K562 (cell line): ENCODE measurements around the gene DHX32. TPM values are rescaled to one million over a fixed set of nuclear protein-coding genes. Genes with fewer than 3 reads are reported as not detected.

Experiments
- ATF1 ChIP-seq, 2 experiments: fragments of 450-650 bp in 1 of 2; IDR thresholded peaks; 2 replicates each; pipeline ENCODE4 v1.6.1; 2016; ENCODE audit warnings: missing compliant biosample characterization in 1 of 2, missing genetic modification characterization in 1 of 2
- CBFA2T2 ChIP-seq: fragments of 450-650 bp; conservative IDR thresholded peaks from 2 replicates; pipeline ENCODE4 v1.6.1; 2017; ENCODE audit warnings: mild to moderate bottlenecking
- CEBPG ChIP-seq, 3 experiments: fragments of 200-800 bp in 1 of 3; sonication (Bioruptor generic) in 1 of 3; sonication (generic) in 1 of 3; formaldehyde crosslinking in 1 of 3; IDR thresholded peaks in 2 of 3; conservative IDR thresholded peaks in 1 of 3; 2 replicates each; pipeline versions ENCODE4 v1.6.1 to v1.8.0; 2016 to 2022; ENCODE audit warnings: missing compliant biosample characterization in 2 of 3, missing genetic modification characterization in 2 of 3, mild to moderate bottlenecking in 1 of 3, missing genetic modification reagents in 1 of 3
- MTA1 ChIP-seq: fragments of 450-650 bp; IDR thresholded peaks from 2 replicates; pipeline ENCODE4 v1.6.1; 2017; ENCODE audit warnings: borderline replicate concordance
- SAFB ChIP-seq: fragments of 200-400 bp; formaldehyde crosslinking; IDR thresholded peaks from 2 replicates; pipeline ENCODE4 v1.6.1; 2017; ENCODE audit warnings: low read depth, low read length, borderline replicate concordance
- TCF3 ChIP-seq: sonication (generic); formaldehyde crosslinking; IDR thresholded peaks from 2 replicates; pipeline ENCODE4 v1.4.0; 2020; ENCODE audit warnings: mild to moderate bottlenecking, missing genetic modification reagents
- TSC22D4 ChIP-seq: fragments of 450-650 bp; IDR thresholded peaks from 2 replicates; pipeline ENCODE4 v1.6.1; 2016; ENCODE audit warnings: missing genetic modification characterization, missing biosample characterization, control low read depth
- ZNF316 ChIP-seq: fragments of 450-650 bp; IDR thresholded peaks from 2 replicates; pipeline ENCODE4 v1.6.1; 2016
- polyA plus RNA-seq, 8 experiments: library from polyadenylated mRNA; depleted of rRNA in 4 of 8; stranded (reverse) in 5 of 8; unstranded in 3 of 8; fragments of >200 nt; fragmentation: Nextera tagmentation in 2 of 8; fragmentation: Illumina TruSeq in 1 of 8; extraction: Ambion mirVana in 2 of 8; extraction: Trizol in 1 of 8; gene quantifications; 2 replicates each; pipeline versions ENCODE4 v1.2.1 to v1.2.3, GENCODE V29; 2011 to 2014; ENCODE audit warnings: inconsistent platforms in 1 of 8, missing spikeins in 1 of 8
- total RNA-seq, 7 experiments: library from RNA; depleted of rRNA in 6 of 7; stranded (reverse); fragments of >200 nt in 6 of 7; fragmentation: Illumina TruSeq in 2 of 7; extraction: Trizol in 2 of 7; gene quantifications; 2 replicates each; pipeline versions ENCODE4 v1.2.1 to v1.2.3, GENCODE V29; 2011 to 2021; ENCODE audit warnings: low replicate concordance in 1 of 7
- TF ChIP-seq, protein P1 (sequence below), 2 experiments: fragments of 450-650 bp; IDR thresholded peaks; 2 replicates each; pipeline ENCODE4 v1.6.1; 2016; ENCODE audit warnings: mild to moderate bottlenecking in 2 of 2, borderline replicate concordance in 1 of 2, low read depth in 1 of 2, moderate library complexity in 1 of 2
- TF ChIP-seq, protein P2 (sequence below): fragments of 450-650 bp; IDR thresholded peaks from 2 replicates; pipeline ENCODE4 v1.6.1; 2018; ENCODE audit not compliant: partially characterized antibody
- TF ChIP-seq, protein P3 (sequence below): fragments of 450-650 bp; IDR thresholded peaks from one replicate; pipeline ENCODE4 v1.6.1; 2018; ENCODE audit warnings: mild to moderate bottlenecking, moderate library complexity; ENCODE audit not compliant: partially characterized antibody

The DHX32 gene
- total and polyA plus RNA-seq, 9 of the 15 experiments (the other 6 are each of a cell fraction or from before 2014, with no cell fraction given) = 5.8 to 23.5 (median 17.5) TPM

DNA sequence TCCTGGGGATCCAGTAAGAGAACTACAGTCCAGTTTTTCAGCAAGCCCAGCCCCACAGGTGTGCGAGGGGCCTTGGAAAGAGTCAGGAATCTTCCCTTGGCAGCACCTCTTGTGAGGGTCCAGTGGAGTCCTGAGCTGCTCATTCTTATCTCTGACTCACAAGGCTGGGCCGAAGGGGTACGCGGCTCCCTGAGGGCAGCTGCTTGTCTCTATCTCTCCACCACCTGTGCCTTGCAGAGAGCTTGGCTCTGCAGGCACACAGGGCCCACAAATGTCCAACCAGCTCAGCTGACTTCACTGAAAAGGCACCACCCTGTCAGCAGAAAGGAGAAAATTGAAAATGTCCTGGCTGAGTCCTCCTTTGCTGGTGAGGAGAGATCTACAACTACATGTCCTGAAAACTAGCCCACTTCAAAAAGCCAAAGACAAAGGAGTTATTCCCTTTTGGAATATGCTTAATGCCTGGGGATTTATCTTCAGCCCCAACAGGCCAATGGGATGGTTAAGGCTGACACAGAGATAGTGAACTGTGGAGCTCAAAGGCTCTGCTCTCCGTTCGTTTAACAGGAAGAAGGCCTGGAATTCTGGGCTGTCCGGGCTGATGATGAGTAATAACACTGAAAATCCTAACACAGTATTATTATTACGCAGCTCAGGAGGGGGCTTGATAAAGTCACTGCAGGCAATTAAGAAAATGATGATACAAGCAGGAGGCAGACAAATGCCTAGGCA lies 81.5 kb downstream of the DHX32 start (continued):
- TF ChIP-seq, protein P1, sequence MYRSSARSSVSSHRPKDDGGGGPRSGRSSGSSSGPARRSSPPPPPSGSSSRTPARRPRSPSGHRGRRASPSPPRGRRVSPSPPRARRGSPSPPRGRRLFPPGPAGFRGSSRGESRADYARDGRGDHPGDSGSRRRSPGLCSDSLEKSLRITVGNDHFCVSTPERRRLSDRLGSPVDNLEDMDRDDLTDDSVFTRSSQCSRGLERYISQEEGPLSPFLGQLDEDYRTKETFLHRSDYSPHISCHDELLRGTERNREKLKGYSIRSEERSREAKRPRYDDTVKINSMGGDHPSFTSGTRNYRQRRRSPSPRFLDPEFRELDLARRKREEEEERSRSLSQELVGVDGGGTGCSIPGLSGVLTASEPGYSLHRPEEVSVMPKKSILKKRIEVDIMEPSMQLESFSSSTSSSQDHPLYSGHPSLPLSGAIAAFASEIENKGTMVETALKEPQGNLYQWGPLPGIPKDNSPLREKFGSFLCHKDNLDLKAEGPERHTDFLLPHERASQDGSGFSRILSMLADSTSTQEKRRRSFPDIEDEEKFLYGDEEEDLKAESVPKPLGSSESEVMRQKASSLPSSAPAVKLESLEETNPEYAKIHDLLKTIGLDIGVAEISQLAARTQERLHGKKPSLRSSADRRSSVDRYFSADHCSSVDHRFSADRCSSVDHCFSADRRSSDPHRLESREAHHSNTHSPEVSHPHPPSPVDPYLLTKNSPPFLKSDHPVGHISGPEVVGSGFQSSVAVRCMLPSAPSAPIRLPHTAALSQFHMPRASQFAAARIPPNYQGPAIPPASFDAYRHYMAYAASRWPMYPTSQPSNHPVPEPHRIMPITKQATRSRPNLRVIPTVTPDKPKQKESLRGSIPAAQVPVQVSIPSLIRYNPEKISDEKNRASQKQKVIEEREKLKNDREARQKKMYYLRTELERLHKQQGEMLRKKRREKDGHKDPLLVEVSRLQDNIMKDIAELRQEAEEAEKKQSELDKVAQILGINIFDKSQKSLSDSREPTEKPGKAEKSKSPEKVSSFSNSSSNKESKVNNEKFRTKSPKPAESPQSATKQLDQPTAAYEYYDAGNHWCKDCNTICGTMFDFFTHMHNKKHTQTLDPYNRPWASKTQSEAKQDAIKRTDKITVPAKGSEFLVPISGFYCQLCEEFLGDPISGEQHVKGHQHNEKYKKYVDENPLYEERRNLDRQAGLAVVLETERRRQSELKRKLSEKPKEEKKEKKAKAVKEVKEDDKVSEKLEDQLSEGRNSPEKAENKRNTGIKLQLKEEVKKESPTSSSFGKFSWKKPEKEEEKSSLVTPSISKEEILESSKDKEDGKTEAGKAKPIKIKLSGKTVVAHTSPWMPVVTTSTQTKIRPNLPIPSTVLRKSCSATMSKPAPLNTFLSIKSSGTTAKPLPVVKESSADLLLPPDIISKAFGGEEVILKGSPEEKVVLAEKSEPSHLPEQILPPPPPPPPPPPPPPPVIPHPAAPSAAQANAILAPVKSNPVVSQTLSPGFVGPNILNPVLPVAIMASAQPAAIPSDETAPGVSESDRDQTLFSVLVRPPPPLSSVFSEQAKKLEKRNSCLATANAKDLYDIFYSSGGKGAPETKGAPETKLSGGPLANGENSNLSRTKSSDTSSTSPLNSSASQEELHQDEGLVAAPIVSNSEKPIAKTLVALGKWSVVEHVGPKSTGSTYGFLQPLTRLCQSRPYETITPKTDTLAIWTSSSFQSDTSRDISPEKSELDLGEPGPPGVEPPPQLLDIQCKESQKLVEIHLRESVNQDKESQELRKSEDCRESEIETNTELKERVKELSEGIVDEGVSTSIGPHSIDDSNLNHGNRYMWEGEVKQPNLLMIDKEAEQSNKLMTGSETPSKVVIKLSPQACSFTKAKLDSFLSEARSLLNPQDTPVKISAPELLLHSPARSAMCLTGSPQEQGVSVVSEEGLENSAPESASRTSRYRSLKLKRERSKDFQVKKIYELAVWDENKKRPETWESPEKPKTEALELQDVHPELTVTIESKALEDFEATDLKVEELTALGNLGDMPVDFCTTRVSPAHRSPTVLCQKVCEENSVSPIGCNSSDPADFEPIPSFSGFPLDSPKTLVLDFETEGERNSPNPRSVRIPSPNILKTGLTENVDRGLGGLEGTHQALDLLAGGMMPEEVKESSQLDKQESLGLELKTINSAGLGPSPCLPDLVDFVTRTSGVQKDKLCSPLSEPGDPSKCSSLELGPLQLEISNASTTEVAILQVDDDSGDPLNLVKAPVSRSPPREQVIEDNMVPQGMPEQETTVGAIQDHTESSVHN (IDR thresholded peaks at IDR 0.05; ENCODE audit: borderline replicate concordance in 1 of 2, low read depth in 1 of 2) = no peak
- TF ChIP-seq CEBPG (CRISPR knock-in tag; IDR thresholded peaks at IDR 0.05) (no peak), CEBPG (tag; conservative IDR thresholded peaks at IDR 0.05 in 1 of 2, IDR thresholded peaks at IDR 0.05 in 1 of 2) (no peak), TSC22D4 (no peak), TCF3 (peak; percentile 45; the same call in 1 of the 2 replicates), CBFA2T2 (peak; percentile 63), ATF1 (CRISPR knock-in tag; IDR thresholded peaks at IDR 0.05) (no peak), ATF1 (tag; IDR thresholded peaks at IDR 0.05) (no peak), ZNF316 (peak; percentile 22; the same call in 1 of the 2 replicates), SAFB (no peak), MTA1 (no peak)
- TF ChIP-seq, protein P2, sequence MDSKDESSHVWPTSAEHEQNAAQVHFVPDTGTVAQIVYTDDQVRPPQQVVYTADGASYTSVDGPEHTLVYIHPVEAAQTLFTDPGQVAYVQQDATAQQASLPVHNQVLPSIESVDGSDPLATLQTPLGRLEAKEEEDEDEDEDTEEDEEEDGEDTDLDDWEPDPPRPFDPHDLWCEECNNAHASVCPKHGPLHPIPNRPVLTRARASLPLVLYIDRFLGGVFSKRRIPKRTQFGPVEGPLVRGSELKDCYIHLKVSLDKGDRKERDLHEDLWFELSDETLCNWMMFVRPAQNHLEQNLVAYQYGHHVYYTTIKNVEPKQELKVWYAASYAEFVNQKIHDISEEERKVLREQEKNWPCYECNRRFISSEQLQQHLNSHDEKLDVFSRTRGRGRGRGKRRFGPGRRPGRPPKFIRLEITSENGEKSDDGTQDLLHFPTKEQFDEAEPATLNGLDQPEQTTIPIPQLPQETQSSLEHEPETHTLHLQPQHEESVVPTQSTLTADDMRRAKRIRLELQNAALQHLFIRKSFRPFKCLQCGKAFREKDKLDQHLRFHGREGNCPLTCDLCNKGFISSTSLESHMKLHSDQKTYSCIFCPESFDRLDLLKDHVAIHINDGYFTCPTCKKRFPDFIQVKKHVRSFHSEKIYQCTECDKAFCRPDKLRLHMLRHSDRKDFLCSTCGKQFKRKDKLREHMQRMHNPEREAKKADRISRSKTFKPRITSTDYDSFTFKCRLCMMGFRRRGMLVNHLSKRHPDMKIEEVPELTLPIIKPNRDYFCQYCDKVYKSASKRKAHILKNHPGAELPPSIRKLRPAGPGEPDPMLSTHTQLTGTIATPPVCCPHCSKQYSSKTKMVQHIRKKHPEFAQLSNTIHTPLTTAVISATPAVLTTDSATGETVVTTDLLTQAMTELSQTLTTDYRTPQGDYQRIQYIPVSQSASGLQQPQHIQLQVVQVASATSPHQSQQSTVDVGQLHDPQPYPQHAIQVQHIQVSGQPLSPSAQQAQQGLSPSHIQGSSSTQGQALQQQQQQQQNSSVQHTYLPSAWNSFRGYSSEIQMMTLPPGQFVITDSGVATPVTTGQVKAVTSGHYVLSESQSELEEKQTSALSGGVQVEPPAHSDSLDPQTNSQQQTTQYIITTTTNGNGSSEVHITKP = no peak
- TF ChIP-seq, protein P3, sequence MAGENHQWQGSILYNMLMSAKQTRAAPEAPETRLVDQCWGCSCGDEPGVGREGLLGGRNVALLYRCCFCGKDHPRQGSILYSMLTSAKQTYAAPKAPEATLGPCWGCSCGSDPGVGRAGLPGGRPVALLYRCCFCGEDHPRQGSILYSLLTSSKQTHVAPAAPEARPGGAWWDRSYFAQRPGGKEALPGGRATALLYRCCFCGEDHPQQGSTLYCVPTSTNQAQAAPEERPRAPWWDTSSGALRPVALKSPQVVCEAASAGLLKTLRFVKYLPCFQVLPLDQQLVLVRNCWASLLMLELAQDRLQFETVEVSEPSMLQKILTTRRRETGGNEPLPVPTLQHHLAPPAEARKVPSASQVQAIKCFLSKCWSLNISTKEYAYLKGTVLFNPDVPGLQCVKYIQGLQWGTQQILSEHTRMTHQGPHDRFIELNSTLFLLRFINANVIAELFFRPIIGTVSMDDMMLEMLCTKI = no peak
